ENCODE measurements around the gene HOXB2. TPM values are rescaled to one million over a fixed set of nuclear protein-coding genes. Genes with fewer than 3 reads are reported as not detected.

HOXB2 gene
- total RNA-seq, 1 experiment from 2014 or later = not detected

- Histone ChIP-seq H2BK5ac (ENCODE audit: insufficient read length, low read length) (no peak overlapping the region), H3T11ph (ENCODE audit: low read length) (no peak overlapping the region), H4K20me1 (ENCODE audit: control insufficient read depth, insufficient read depth, insufficient read length) (no peaks in the 10 kb centered on the region), H3K18ac (ENCODE audit: insufficient read length, low read depth, low read length) (no peak overlapping the region), H2BK20ac (ENCODE audit: low read depth, low read length, poor library complexity, severe bottlenecking) (no peak overlapping the region), H2BK12ac (ENCODE audit: insufficient read length, low read depth, low read length) (no peak overlapping the region), H3K23me2 (ENCODE audit: insufficient read length, low read depth, low read length, poor library complexity, severe bottlenecking) (peaks cover 3% of the 10 kb centered on the region), H3K79me2 (ENCODE audit: insufficient read depth, low read length) (no peaks in the 10 kb centered on the region), H2BK120ac (ENCODE audit: low read depth, low read length, poor library complexity, severe bottlenecking) (no peak overlapping the region), H4K91ac (ENCODE audit: insufficient read length, low read depth, low read length) (no peak overlapping the region), H3K14ac (ENCODE audit: insufficient read depth, low read length) (no peak overlapping the region), H3K79me1 (ENCODE audit: insufficient read depth, low read depth, low read length, poor library complexity, severe bottlenecking) (no peaks in the 10 kb centered on the region), H3K4me1 (ENCODE audit: insufficient read depth, low read length) (no peaks in the 10 kb centered on the region), H2BK15ac (ENCODE audit: low read depth, low read length) (no peak overlapping the region), H4K5ac (ENCODE audit: insufficient read length, low read depth, low read length) (no peak overlapping the region), H3K9me3 (ENCODE audit: control insufficient read depth, low read depth, low read length) (no peaks in the 10 kb centered on the region), H3K27me3 (ENCODE audit: insufficient read depth, low read length) (peaks cover 100% of the 10 kb centered on the region), H3K56ac (ENCODE audit: insufficient read length, low read depth, low read length) (no peak overlapping the region), H3K27ac (ENCODE audit: insufficient read length, low read depth, low read length) (no peak overlapping the region), H4K8ac (replicated peaks; ENCODE audit: insufficient read length, low read depth, low read length) (no peak overlapping the region), H2AK5ac (ENCODE audit: insufficient read length, low read length) (no peak overlapping the region), H3K9ac (ENCODE audit: extremely low read depth, insufficient read length, low read length) (no peak overlapping the region), H3K4ac (ENCODE audit: low read depth, low read length) (no peak overlapping the region), H3K4me2 (ENCODE audit: insufficient read depth, insufficient read length, low read length) (no peak overlapping the region), H3K23ac (ENCODE audit: insufficient read length, low read depth, low read length) (no peak overlapping the region), H2AFZ (ENCODE audit: low read length) (no peak overlapping the region)
- Mint-ChIP-seq H3K4me3 (no peak overlapping the region), H3K27me3 (ENCODE audit: low read depth) (peaks cover 100% of the 10 kb centered on the region), H3K27ac (no peak overlapping the region), H3K4me1 (peaks cover 13 to 27% of the 10 kb centered on the region in 2 experiments), H3K36me3 (ENCODE audit: insufficient read depth in 1 of 3, low read depth in 3 of 3) (no peaks in the 10 kb centered on the region; a peak in 1 of 7 replicates), H3K9me3 (peaks cover 7 to 14% of the 10 kb centered on the region in 2 experiments; a peak in 3 of 5 replicates)
- no CpG with 5 or more reads among the region's 2 CpGs for WGBS (ENCODE audit: extremely low coverage, insufficient read length, low lambda C conversion rate)
- no peak for TF ChIP-seq CTCF (conservative IDR thresholded peaks at IDR 0.05)
- no peak for DNase-seq
Measured at GRCh38 chr17:48588074-48588415, 43.1 kb upstream of the HOXB2 start.
